GM19035 (cell line): ENCODE results near the gene GAMT.

Experiments used
- ATAC-seq: cut with Tn5 transposase; IDR thresholded peaks from one replicate; pipeline ENCODE4 v1.9.1; 2021; ENCODE audit not compliant: unreplicated experiment

The GAMT gene

DNA sequence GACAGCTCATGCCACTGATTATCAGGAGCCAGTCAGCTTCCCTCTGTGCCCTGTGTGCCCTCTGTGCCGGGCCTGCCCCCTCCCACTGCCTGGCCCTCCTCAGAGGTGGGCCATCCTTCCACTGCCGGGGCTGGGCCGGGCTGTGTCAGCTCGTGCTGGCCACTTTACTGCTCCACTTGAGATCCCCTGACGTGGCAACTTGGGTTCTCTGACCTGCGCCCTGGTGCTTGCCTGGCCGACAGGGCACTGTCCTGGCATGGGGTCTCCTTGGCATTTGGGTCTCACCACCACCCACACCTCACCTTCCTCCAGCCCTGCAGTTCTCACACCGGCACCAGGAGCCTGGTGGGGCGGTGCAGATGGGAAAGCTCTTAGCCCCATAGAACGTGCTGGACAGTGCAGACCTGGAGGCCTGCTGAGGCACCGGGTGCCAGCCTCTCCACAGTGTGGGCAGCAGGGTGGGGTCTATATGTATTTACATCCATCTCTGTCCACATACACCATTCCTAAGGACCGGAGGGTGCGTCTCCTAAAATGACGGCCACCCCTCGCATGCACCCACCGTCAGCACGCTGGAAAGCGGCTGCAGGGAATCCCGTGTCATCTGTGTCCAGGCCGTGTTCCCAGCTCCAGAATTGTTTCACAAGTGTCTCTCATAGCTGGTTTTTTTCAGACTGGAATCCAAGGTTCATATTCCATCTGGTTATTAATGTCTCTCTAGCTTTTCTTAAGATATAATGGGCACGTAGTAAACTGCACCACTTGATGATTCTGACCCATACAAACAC, 17.8 kb upstream of the GAMT start:
- ATAC-seq: no peak

- no peak for ATAC-seq
Observed at GRCh38 chr19:1418496-1418775, 17.1 kb upstream of the GAMT start.

DNA sequence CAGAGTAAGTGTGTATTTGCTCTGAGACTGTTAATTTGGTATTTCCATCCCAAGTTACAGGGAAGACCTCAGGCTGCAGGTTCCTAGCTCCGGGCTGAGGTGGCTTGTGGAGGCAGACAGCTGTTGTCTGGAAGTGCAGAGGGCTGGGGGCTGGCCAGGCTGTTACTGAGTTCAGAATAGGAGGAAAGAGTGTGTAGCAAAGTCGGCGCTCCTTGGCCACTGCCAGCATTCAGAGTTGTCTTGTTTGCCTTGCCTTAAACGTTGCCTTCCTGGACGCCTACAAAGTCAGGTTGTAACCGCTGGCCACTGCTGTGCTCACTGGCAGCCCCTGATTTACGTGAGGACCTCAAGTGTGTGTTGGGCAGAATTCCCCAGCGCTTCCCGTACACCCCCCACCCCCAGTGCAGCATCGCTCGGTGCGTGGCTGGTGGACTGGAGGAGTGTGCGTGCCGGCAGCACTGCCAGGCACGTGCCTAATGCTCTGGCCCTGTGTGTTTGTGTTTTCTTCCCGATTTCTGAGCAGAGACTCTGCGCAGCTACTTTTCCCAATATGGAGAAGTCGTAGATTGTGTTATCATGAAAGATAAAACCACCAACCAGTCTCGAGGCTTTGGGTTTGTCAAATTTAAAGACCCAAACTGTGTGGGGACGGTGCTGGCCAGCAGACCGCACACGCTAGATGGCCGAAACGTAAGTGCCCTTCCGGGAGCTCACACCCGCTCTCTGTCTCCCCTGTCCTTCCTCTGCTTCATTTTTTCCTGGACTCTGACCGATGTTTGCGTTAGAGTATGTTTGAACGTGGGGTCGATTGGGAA, 16.5 kb upstream of the GAMT start:
- ATAC-seq: no peak

DNA sequence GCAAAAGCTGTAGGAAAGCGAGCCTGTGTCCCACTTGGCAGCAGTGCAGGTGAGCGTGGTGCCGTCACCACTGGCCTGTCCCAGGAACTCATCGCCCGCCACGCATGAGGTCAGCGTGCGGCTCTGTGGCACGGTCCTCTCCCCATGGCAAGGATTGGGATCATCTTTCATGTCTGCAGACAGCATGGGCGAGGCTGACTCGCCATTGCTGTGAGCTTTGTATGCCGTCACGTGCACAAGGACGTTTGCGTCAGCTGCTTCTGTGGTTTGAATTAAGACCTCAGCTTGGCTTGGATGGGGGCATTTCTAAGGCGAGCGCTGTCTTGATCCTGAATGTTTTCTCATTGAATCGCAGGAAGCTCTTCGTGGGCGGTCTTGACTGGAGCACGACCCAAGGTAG, 15.8 kb upstream of the GAMT start:
- ATAC-seq: no peak

GRCh38 chr19:1416014-1416841, 14.9 kb upstream of the GAMT start:
- ATAC-seq: no peak

DNA sequence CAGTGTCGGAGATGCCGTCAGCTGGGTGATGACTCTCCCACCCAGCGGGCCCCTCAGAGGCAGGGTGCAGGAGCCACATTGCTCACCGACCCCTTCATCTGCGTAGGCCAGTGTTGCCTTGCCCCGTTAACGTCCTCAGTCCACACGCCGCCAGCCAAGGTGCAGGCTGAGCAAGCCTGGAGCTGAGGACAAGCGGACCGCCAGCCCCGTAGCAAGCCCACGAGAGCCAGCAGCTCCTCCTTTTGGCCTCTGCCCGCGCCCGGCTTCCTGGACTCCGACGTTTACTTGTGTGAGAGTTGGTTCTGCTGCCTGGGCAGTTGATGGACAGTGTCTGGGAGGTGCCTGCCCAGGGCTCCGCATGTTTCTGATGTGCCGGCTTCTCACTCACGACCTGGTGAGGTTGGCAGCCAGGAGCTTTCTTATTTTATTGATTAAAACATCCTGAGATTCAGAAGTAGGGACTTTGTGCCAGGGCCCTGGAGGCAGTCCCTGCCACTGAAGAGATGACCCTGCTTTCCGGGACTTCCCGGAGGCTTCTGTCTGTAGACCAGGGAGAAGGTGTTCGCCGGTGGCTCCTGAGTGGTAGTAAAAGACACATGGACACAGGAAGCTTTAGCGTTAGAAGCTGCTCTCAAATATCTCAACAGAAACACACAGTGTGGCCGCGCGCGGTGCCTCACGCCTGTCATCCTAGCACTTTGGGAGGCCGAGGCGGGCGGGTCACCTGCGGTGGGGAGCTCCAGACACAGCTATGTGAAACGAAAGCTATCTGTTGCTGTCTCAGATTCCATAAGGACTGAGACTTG, 11.9 kb upstream of the GAMT start:
- ATAC-seq: no peak

- ATAC-seq: no peak
Observed at GRCh38 chr19:1412323-1412923, 11.1 kb upstream of the GAMT start.

DNA sequence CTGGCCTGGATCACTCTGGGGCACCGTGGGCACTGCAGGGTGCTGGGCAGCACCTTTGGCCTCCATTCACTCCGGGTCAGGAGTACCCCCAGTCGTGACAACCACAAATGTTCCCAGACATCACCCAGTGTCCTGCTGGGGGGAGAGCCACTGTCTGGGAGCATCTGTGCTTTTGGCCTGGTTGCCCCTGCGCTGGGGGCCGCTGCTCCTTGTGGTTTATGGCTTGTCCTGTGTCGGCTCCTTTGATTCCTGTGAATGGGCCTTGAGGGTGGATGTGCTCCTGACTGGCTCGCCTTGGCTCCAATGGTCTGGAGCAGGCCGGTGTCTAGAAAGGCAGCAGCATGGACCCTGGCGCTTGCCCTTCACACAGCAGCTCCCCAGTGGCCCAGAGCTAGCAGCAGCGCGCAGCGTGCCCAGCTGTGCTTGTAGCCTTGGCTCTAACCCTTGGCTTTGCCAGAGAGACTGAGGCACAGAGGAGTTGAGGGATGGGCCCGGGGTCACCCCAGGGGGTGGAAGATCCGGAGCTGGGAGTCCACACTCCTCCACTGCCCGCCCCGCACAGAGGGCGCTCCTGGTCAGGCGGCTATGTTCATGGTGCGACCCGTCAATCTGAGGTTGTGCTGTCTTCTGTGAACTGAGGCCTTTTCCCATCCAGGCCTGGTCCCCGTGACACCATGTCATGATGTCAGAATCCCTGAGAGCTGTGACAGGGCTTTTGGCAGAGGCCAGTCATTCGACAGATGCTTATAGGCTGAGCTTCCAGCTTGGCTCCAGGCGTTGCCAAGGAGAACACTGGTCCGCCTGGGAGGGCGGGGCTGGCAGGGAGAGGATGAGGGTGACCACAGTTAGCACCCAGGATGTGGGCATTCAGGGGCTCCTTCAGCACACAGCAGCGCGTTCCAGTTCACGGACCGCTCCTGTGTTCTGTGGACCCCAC, 10.2 kb upstream of the GAMT start:
- no peak for ATAC-seq

DNA sequence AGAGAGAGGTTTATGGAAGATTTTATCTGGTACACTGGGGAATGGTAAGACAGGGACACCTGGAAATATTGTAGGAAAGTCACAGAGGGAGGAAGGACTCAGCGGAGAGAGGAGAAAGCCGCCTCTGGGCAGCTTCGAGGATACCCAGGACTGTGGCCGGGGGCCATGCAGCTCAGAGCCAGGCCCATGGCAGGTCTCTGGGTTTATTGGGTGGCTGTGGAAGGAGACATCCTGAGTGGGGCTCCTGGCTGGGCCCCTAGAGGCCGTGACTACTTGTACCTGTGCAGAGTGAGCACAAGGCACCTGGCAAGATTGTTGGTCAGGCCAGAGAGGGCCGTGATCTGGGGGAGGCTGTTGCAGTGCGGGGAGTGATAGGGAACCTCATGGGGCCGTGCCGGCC, 9.4 kb upstream of the GAMT start:
- ATAC-seq: no peak

- ATAC-seq: no peak
Observed at GRCh38 chr19:1410136-1410786, 8.9 kb upstream of the GAMT start.

- ATAC-seq: no peak
Observed at GRCh38 chr19:1409204-1410005, 8.1 kb upstream of the GAMT start.

DNA sequence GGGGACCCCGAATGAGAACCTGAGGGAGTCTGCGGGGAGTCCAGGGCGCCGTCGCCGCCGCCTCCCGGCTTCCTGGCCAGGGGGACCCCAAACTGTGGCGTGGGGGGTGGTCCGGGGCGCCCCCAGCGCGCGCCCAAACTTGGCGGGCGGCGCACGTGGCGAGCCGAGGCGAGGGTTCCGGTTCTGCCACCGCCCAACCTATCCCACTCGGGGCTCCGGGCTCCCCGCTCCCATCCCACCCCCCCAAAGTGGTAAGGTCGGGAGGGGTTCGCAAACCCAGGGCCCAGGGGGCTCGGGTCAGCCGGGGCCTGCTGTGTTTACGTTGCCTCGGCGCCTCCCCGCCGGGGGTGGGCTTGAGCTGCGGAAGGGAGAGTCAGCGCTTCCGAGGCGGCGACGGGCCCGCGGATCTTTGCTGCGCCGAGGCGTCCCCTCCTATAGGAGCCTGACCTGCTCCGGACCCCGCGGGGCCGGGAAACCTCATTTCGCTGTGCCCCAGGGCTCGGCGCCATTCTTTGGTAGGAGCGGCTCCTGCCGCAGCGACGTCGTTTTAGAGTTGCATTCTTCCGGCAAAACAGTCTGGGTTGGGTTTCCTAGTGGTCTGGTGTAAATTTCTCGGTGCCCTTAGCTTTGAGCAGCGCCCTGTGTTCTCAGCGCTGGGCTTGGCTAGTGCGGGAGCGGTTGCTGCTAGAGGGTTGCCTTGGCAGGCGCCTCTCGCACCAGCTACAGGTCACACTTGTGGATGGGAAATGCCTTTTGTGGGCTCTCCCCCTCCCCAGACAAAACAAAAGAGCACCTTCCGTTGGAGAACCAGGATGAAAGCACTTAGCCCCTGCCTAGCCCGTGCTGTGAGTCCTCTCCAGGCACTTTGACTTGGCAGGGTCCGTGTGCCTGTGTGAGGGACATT, 7.2 kb upstream of the GAMT start:
- no peak for ATAC-seq

- ATAC-seq: peak; percentile 29
Observed at GRCh38 chr19:1407528-1408299, 6.4 kb upstream of the GAMT start, which contains the start of gene DAZAP1. Gene DAZAP1 (plus strand): TSS chr19:1407586. CDS start chr19:1407774, 188 bp downstream.

GRCh38 chr19:1406774-1407527, 5.6 kb upstream of the GAMT start:
- peak; percentile 81 for ATAC-seq

DNA sequence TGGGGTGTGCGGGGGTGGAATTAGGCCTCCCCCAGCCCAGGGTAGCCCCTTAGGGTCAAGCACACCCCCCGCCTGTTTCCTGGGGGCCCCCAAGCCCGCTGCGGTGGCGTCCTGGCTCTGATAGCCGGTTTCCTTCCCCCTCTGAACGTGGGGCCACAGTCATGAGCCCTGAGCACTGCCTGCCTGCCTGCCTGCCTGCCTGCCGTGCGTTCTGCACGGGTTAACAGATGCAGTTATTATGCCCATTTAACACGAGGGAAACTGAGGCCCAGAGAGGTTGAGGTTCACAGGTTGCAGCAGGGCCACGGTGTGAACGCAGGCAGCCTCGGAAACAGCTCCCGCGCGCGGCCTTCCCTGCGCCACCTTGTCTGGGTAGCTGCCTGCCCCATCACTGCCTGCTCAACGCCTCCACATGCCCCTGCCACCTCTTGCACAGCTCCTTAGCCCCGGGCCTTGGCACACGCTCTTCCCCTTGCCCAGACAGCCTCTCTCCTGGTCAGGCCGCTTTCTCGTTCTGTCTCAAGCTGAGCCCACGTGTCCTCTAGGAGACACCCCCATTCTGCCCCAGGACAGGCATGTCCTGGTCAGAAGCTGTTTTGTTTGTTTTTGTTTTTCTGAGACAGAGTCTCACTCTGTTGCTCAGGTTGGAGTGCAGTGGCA, 1.2 kb upstream of the GAMT start:
- no peak for ATAC-seq
